GM20431 (cell line): ENCODE results near the gene CRTC2.

Source experiments
- in situ Hi-C: fragments of 300-500 bp; cut with MseI, MboI; formaldehyde crosslinking; loops from one replicate; pipeline ENCODE4 v1.15.0; 2020; ENCODE audit warnings: low sequenced_read_pairs; ENCODE audit not compliant: unreplicated experiment

The CRTC2 gene

GRCh38 chr1:153954826-153955225, 3.6 kb downstream of the CRTC2 start:
- in situ Hi-C loops, result no loop called here

- in situ Hi-C loops, result no loop called here
Observed at GRCh38 chr1:153953859-153954365, 4.5 kb downstream of the CRTC2 start.

- in situ Hi-C loops, result no loop called here
Observed at GRCh38 chr1:153951801-153952200, 6.6 kb downstream of the CRTC2 start.

- in situ Hi-C loops, result no loop called here
Observed at GRCh38 chr1:153951183-153951582, 7.2 kb downstream of the CRTC2 start.

- in situ Hi-C loops, result no loop called here
Observed at GRCh38 chr1:153946622-153947241, 11.7 kb downstream of the CRTC2 start, which contains the start of gene DENND4B. Gene DENND4B, minus strand, starts transcription at chr1:153946718. Its CDS starts 2,344 bp downstream, at chr1:153944374.

GRCh38 chr1:153945795-153946621, 12.4 kb downstream of the CRTC2 start:
- in situ Hi-C loops, result no loop called here

GRCh38 chr1:153945131-153945794, 13.1 kb downstream of the CRTC2 start:
- in situ Hi-C loops, result no loop called here

GRCh38 chr1:153944827-153945117, 13.6 kb downstream of the CRTC2 start:
- in situ Hi-C loops, result no loop called here

- in situ Hi-C loops, result no loop called here
Observed at GRCh38 chr1:153944005-153944826, 14.2 kb downstream of the CRTC2 start.

- in situ Hi-C loops, result no loop called here
Observed at GRCh38 chr1:153942766-153943549, 15.5 kb downstream of the CRTC2 start.

GRCh38 chr1:153941826-153942725, 16.3 kb downstream of the CRTC2 start:
- in situ Hi-C loops, result no loop called here

- in situ Hi-C loops, result no loop called here
Observed at GRCh38 chr1:153940756-153941155, 17.7 kb downstream of the CRTC2 start.

- in situ Hi-C loops, result no loop called here
Observed at GRCh38 chr1:153939476-153939875, 18.9 kb downstream of the CRTC2 start.

GRCh38 chr1:153938996-153939395, 19.4 kb downstream of the CRTC2 start:
- in situ Hi-C loops, result no loop called here

- in situ Hi-C loops, result no loop called here
Observed at GRCh38 chr1:153937331-153937730, 21.1 kb downstream of the CRTC2 start.

- in situ Hi-C loops, result no loop called here
Observed at GRCh38 chr1:153936011-153936802, 22.2 kb downstream of the CRTC2 start.

GRCh38 chr1:153934746-153935145, 23.7 kb downstream of the CRTC2 start:
- in situ Hi-C loops, result no loop called here

GRCh38 chr1:153933955-153934354, 24.5 kb downstream of the CRTC2 start:
- in situ Hi-C loops, result no loop called here
